Superior temporal gyrus (tissue), 1 donor: ENCODE measurements around the gene SUGP2.
A peak's percentile ranks its signal among the peaks of the same experiment; 100 is the strongest.

ENCODE experiments used
- DNase-seq: peaks from one replicate; pipeline ENCODE4 v3.0.0-alpha.2; 2016; ENCODE audit errors: extremely low spot score

Gene SUGP2

DNA sequence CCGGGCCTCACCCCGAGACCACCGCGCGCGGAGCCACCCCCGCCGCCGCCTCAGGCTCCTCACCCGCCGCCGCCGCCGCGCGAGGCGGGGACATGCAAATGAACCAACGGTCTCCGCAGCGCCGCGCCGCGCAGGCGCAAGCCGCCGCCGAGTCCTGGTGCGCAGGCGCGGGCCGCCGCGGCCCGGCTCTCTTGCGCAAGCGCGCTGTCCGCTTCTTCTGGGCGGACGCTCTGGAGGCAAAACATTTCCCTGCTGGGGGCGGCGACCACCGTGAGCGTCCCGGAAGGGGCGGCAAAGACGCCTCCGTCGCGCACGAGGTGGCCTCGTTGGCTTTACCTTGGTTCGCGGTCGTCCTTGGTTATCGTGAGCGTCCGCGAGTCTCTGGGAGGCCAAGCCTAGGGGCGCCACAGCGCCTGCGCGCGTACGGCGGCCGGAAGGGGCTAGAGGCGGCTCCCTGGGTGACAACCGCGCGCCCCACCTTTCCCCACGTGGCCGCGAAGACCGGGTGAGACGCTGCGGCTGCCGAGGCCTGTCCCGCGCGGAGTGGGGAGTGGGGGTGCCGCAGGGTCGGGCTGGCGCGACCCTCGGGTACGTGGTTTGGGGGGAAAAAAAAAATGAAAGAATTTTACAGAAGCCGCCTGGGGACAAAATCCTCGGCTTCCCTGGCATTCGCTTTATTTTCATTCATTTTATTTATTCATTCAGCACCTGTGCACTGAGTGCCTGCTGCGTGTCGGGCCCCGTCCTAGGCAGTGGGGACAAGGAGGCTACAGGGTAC is at the start of gene SUGP2, which contains the start of gene ARMC6:
SUGP2 (minus strand) TSS at position 92 of the 778 bp plus-strand sequence. CDS start 2,446 bp downstream, outside the sequence.
ARMC6 (plus strand) TSS at position 178 of the 778 bp plus-strand sequence. CDS start 607 bp downstream, outside the sequence.
- peak; percentile 85 for DNase-seq

GRCh38 chr19:19081642-19082151 is 48.4 kb upstream of the SUGP2 start:
- no peak for DNase-seq

DNA sequence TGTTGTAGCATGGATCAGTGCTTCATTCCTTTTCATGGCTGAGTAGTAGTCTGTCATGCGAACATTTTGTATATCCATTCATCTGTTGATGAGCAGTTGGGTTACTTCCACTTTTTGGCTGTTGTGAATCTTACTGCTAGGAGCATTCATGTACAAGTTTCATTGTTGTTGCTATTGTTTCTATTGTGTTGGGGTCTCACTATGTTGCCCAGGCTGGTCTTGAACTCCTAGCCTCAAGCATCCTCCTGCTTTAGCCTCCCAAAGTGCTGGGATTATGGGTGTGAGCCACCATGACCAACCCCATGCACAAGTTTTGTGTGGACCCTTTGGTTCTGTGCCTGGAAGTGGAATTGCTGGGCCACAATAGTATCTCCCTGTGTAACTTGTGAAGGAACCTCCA is 46.3 kb upstream of the SUGP2 start:
- DNase-seq: no peak

- DNase-seq: no peak
These were observed 45.5 kb upstream of the SUGP2 start for GRCh38 chr19:19078801-19079200.

DNA sequence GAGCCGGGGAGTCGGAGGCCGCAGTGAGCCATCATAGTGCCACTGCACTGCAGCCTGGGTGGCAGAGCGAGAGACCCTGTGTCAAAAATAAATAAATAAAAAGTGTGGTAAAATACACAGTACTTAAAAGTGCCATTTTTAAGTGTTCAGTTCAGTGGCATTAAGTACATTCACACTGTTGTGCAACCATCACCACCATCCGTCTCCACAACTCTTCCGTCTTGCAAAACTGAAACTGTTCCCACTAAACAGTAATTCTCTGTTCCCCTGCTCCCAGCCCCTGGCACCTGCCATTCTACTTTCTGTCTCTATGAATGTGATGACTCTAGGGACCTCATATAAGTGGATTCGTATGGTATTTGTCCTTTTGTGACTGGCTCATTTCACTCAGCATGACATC is 43.8 kb upstream of the SUGP2 start:
- no peak for DNase-seq

- no peak for DNase-seq
These were observed 43.2 kb upstream of the SUGP2 start for GRCh38 chr19:19076476-19076875.

- no peak for DNase-seq
These were observed 41.8 kb upstream of the SUGP2 start for GRCh38 chr19:19075126-19075525.

DNA sequence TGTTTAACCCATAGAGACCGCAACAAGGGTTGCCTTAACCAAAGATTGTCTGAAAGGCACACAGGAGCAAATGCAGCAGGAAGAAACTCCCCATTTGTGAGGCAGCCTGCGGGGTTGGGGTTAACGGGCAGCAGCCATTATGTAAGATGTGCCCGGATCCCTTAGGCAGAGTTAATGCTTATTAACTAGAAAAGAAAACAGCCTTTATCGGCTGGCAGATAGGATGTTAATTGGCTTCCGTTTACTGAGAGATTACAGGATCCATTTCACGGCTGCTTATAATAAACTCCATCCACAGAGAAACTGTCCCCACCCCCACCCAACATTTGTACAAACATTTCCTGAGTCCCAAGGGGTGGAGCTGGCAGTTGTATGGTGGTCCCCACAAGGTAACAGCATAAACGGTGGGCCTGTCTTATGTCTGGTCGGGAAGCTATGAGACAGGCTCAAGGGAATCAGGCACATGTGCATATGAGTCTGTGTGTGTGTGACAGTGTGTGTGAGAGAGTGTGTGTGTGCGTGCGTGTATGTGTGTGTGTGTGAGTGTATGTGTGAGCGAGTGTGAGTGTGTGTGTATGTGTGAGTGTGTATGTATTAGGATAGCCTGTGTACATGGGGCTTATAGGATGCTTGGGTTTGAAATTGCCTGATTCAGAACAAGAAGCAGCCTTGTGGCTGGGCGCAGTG is 41.0 kb upstream of the SUGP2 start:
- no peak for DNase-seq

- DNase-seq: no peak
These were observed 38.6 kb upstream of the SUGP2 start for GRCh38 chr19:19071897-19072296.

- DNase-seq: no peak
These were observed 35.6 kb upstream of the SUGP2 start for GRCh38 chr19:19068659-19069654.

- DNase-seq: peak; percentile 41
These were observed 34.2 kb upstream of the SUGP2 start for GRCh38 chr19:19067276-19068072.

GRCh38 chr19:19064811-19065745 is 31.8 kb upstream of the SUGP2 start:
- DNase-seq: peak; percentile 10

DNA sequence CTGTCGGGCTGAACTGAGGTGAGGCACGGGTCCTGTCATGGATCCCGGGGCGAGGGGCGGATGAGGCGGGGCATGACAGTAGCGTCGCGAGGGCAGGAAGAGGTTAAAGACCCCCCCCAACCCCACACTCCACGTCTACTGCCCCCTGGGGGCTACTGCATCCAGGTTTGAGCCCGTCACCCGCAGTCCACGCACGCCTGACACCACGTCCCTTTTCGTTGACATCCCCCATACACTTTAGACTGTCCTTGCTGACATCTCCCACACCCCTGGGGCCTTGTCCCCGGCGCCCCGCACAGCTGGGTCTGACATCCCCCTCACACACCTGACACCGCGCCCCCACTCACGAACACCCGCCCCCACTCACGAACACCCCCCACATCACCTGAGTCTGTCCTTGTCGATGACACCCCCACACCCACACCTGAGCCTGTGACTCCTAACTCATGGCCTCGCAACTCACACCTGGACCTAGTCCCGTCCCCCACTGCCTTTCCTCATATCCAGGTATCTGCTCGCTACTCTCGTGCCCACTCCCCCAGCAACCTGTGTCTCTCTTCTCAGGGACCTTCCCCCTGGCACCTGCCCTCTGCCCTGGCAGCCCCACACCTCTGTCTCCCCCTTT is 30.9 kb upstream of the SUGP2 start:
- DNase-seq: no peak

DNA sequence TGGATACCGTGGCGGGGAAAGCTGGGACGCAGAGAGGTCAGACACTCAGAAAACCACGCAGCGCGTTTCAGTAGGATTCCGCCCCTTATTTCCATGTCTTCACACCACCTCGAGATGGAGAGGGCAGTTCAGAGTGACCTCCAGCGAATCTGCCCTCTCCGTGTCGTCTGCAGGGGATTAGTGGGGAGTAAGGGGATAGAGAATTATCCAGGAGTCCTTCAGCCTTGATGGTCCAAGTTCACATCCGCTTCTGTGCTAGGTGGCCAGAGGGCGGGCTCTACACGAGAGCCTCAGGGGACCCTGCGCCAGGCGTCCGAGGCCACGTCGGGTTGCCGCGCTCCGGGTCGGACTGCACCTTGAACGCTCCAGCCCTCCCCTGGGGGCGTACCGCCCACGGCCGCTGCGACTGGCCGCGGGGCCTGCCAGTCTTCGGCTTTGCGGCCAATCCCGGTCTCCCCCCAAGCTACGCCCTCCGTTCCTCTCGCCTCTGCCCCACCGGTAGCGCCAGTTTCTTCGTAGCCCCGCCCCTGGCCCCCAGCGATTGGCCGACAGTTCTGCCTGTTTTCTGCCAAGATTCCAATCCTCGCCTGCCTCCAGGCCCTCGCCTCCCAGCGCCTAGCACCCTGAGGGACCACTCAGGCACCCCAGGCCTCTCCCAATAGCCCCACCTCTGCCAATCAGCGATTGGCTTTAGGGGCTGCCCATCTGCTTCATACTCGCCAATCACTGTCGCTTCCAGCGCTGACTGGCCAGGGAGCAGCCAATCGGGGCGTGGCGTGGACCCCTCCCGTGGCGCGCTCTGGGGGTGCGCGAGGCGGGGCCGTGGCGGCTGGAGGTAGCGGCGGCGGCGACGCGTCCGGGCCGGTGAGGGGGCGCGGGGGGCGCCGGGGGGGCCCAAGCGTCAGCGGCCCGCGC is 30.1 kb upstream of the SUGP2 start, which contains the start of gene SLC25A42:
SLC25A42 (plus strand) TSS at position 812 of the 915 bp plus-strand sequence. CDS start 32,131 bp downstream, outside the sequence.
- peak; percentile 99 for DNase-seq

DNA sequence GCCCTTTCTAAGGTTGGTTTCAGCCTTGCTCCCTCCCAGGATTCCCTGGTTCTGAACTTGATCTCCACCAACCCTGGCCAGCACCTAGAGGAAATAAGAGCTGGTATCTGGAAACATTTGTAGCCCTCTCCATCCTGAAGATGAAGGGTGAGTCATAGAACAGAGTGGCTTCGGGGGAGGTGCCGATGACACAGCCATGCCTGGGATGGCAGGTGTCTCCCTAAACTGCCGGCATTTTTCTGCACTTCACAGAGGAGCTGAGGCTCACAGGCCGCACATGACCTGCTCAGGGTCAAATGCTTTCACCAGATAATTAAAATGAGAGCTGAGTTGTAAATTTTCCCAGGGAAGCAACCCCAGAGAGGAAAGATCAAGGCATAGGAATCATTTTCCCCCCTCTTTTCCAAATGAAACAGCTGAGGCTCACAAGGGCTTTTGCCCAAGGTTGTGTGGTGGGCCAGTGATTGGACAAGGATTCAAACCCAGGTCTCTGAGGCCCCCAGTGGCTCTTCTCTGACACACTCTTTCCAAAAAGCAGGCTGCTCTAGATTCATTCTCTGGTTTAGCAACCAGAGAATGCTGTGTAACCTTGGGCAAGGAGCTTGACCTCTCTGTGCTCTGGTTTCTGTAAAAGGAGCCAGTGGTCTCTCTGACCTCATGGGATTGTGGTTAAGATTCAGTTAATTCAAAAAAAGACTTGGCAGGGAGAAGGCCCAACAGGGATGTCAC is 29.3 kb upstream of the SUGP2 start:
- DNase-seq: peak; percentile 13

DNA sequence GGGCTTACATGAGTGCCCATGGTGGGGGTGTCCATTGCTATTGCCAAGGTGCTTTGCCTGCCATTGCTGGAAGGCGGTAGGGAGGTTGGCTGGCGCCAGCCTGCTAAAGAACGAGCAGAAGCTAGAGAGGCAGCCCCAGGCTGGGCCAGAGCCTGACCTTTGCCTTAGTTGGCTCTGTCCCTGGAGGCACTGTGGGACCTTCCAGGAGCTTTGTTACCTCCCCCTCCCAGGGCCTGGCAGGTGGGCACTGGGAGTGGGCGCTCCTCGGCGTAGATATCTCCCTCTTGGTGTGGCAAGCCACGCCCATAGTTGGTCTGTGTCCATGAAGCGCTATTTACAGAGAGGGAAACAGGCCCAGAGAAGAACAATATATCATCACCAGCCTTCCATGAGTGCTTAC is 28.2 kb upstream of the SUGP2 start:
- no peak for DNase-seq
